ENCODE data around the gene MALRD1.

The MALRD1 gene
- total RNA-seq = 0 to 0.26 (median 0.04) reads per million in 18 experiments

DNA sequence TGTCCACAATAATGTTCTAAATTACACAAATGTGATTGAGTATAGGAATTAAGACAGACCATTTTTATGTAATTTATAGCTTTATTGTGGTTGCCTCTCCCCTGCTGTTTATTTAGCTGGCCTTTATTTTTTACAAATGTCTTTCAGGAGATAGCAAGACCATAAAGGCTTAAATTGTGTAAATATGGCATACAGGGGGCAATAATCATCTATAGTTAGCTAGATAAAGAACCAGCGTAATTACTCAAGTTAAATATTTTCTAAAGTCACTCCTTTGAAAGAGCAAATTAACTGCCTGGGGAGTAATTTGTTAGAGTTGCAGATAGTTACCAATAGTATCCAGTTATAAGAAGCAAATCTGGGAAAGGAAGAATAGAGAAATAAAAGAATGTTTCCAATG is at the start of gene MALRD1:
TSS of gene MALRD1 (plus strand) at position 313 of the 400 bp plus-strand sequence. CDS start 138 bp downstream, outside the sequence.
- no peak for DNase-seq

DNA sequence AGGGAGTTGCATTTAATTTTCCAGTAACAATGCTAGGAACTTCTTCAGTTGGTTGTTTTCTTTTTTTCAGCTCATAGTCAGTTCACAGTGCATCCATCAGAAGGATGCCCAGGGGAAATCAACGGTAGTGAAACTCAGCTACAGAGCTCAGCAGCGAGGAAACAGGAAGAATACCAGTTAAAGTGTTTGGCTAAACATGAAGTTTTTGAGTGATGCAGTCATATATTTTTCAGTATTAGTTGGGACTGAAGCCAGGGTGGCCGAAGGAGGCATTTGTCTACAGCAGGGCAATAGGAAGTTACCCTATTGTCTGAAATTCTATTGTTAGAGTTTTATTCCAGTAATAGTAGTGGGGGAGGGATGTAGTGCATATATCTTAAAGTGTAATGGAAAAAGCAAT is 45.3 kb upstream of the MALRD1 start:
- no peak for DNase-seq

DNA sequence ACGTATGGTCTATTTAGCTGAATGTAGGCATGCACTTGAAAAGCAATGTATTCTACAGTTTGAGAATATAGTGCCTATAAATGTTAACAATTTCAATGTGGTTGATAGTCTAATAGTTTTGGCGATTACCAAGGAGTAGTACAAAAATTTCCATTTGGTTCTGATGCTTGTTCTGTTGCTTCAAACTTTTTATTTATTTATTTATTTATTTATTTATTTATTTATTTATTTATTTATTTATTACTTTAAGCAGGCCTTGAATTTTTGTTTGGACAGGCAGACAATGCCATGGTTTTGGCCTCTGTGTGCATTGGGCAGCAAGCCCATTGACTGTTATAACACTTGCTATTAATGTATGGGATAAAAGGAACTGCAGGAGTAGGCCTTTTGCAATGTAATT is 36.5 kb upstream of the MALRD1 start:
- no peak for DNase-seq

DNA sequence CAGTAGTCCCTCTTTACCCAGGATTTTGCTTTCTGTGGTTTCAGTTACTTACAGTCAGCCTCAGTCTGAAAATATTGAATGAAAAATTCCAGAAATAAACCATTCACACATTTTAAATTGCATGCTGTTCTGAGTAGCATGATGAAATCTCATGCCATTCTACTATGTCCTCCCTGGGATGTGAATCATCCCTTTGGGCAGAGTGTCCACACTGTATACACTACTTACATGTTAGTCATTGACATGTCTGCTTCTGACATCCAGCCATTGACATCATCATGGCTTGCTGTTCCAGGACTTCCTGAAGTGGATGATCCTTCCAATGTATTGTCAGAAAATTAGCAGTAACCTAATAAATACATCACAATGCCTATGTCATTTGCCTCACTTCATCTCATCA is 34.6 kb upstream of the MALRD1 start:
- DNase-seq = no peak

DNA sequence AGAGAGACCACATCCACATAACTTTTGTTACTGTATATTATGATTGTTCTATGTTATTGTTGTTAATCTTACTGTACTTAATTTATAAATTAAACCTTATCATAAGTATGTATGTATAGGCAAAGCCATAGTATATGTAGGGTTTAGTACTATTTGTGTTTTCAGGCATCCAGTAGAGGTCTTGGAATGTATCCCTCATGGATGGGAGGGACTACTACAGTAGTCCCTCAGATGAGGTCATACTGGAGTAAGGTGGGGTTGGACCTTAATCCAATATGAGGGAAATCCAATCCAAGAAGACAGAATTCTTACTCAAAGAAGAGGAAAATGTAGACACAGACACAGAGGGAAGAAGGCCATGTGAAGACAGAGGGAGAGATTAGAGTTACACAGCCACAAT is 34.1 kb upstream of the MALRD1 start:
- no peak for DNase-seq

DNA sequence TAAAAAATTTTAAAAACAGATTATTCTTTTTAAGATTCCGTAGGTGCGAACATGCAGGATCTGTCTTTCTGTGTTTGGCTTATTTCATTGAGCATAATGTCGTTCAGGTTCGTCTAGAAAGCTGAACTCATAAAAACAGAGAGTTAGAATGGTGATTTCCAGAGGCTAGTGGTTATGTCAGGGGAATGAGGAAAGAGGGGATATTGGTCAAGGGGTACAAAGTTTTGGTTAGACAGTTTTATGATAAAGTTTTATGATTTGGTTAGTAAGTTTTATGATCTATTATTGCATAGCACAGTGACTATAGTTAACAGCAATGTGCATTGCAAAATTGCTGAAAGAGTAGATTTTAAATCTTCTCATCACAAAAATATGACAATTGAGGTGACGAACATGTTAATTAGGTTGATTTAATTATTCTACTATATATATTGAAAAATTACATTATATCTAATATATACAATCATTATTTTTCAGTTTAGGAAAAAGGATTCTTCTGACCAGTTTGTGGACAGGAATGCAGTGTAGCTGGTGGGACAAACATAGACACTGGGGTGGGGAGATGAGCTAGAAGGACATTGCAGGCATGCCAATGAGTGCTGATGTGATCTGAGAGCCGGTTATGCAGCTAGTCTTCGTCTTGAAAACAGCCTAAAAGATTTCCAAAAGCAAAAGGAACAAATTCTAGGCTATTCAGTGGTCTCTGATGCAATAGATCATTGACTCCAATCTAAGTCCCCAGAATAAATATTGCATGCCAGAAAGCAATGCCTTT is 31.3 kb upstream of the MALRD1 start:
- DNase-seq = no peak

DNA sequence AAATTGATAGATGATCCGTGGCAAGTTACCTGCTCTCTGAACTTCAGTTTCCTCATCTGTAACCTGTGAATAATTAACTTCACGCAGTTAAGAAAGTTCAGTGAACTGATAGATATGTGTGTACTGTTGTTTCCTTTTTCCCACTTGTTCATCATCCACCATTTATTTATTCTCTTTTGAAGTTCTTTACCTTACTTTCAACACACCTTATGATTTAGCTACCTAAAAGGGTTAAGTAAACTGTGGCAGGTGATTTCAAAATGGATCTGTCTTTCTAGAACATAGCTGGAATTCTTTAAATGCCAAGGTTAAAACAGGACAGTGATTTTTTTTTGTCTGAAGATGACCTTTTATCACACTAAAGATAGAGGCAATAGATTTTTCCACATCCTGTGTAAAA is 27.4 kb upstream of the MALRD1 start:
- no peak for DNase-seq

DNA sequence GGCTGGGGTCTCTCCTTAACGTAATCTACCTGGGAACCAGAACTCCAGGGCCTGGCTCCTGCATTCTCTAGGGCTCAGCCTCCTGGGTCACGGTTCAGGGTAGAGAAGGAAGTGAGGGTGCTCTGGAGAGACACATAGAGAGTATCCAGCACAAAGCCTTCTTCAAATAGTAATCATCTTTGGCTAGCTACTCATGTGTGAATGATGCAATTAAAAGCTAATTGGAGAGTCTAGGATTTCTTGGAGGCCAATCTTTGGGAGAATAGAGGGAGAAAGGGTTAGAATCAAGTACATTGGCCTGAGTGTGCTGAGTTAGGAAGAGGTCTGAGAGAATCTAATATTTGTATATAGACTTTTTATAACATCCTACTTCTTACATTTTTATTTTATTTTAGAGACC is 24.0 kb upstream of the MALRD1 start:
- DNase-seq = no peak

DNA sequence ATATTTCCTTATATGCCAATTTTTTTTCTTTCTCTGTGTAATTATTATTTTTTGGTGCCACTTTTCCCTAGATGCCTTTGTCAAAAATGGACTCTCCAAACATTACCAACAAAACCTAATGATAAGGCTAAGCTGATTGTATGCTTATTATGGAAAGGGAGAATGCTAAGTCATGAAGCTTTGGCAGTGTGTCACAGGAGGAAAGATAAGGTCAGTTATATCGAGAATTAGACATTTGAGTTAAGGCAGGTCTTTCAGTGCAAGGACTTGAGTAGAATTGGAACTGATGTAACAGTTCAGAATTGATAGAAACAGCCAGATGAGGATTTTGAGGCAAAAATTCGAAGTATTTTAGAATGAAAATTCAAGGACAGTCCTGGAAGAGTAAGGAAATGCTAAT is 16.8 kb upstream of the MALRD1 start:
- no peak for DNase-seq

DNA sequence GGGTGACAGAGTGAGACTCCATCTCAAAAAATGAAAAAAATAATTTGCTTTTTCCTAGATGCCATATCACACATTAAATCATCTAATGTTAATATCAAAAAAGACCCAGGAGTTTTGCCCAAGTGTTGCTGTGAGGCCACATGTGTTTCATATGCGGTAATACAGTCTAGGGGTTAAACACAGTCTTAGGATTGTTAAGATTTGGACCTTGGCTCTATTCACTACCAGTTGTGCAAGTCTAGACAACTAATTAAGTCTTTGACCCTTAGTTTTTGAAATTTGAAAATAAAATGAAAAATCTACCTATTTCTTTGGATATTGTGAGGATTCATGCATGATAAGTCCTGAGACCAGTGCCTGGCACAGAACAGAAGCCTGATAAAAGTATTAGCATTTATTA is 14.9 kb upstream of the MALRD1 start:
- DNase-seq = no peak

DNA sequence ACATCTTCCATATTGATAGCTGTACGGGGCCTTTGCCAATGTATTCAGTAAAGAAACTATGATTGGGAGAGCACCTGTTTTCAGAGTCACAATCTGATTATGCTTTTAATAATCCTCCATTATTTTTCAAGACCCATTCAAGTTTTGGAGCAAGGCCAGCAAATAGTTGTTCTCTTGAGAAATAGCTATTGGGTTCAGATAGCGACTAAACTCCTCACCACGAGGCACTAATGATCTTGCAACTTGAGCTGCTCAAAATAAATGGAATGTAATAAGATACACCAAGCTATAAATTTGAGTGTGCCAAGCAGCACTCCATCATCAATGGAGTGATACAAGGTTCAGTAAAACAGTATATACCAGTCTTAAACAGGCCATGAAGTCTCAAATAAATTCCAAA is 7.4 kb upstream of the MALRD1 start:
- no peak for DNase-seq

DNA sequence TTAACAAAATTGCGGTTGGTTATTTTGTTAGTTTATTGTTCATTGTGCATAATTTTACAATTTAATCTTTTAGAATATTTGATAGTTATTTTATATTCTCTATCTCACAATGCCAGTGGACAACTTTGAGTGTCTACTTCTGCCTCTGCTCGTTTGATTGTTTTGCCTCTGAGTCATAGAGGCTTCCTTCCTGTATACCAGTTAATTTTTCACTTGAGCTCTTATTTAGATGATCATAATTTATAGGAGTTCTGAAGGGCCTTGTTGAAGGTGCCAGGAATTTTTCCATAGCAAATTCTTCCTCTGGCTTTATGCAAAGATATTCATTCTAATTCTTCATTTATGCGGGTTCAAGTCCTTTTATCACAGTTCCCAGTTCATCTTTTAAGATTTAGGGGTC is 5.2 kb upstream of the MALRD1 start:
- no peak for DNase-seq

DNA sequence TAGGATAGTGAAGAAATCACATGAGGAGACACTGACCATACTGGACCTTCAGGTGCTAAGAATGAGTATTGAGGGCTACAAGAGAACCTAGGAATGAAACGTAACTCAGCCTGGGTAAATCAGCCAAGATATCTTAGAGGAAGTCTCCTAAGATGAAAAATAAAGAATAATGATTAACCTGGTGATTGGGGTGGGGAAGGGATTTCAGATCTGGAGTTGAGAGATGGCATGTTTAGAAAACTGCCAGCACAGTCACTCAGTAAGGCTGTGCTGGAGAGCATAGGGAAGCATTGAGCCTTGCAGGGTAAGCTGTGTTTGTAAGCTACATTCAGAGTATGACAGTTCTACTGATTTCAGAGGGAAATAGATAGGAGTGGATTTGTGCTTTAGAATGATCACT is 1.9 kb upstream of the MALRD1 start:
- no peak for DNase-seq

DNA sequence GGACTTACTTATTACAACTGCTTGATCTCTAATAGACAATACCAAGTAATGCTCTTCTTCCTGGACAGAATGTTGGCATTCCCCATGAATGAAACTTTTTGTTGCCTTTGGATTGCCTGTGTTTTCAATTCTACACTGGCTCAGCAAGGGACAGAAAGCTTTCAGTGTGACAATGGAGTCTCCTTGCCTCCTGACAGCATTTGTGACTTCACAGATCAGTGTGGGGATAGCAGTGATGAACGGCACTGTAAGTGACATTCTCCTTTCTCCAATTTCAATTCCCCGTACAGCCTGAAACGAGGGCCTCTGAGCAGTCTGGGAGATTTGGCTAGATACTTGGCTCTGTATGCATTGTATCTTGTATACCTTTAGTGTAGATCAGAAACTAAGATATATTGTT is 290 bp downstream of the MALRD1 start:
- DNase-seq = no peak

DNA sequence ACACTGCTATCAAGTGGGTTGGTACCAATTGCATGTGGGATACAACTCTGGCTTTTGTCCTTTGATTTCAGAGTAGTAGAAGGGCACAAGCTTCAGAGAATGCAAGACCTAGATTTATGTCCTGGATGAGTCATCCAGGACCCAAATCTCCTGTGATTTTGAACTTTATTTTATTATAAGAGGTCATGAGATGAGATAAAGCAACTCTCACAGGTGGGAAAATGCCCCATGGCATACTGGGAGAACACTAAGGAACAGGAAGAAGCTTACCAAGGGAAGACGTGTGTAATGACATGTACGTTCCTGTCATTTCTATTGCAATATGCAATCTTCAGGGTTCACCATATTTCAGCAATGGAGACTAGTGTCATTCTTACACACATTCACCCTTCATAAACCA is 966 bp downstream of the MALRD1 start:
- no peak for DNase-seq

DNA sequence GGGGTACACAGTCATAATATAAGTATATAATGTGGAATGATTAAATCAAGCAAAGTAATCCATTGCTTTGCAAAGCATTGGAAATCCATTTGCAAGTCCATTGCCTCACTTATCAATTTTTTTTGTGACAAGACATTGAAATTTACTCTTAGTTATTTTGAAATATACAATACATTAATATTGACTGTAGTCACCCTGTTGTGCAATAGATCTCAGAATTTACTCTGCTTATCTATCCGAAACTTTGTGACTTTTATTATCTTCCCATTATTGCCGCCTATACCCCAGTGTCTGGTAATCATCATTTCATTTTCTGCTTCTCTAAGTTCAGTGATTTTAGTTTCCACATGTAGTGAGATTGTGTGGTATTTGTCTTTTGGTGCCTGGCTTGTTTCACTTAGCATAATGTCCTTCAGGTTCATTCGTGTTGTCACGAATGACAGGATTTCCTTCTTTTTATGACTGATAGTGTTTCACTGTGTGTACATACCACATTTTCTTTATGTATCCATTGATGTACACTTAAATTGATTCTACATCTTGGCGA is 5.8 kb downstream of the MALRD1 start:
- no peak for DNase-seq

DNA sequence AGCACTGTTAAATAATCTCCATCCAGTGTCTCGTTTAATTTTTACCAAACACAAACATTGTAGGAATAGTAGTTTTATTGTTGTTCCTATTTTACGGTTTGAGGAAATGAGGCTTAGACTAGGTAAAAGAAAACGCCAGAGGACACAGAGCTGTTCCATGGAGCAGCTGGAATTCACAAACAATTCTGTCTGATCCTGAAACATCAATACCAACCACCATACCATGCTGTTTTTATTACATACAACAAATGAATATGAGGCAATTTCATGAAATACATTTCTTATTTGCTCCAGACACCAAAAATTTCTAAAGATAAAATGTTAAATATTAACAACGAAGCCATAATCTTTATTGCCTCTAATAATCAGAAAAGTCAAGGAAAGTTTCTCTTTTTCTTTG is 9.4 kb downstream of the MALRD1 start:
- no peak for DNase-seq

DNA sequence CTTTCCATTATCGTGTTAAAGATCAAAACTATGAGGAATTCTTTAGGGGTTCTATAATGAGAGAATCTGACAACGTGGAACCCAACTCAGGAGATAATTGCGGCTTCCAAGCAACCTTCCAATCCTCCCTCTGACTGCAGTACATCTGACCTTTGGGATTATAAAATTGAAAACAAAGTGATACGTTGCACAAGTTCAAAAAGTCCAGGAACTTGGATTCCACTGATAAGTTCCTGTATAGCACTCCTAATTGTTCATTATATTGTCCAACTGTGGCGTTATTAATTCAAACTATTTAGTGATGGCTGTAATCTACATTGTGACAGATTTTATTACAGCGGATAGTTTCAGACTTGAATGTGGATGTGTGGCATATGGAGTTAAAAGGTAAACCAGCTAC is 15.4 kb downstream of the MALRD1 start:
- DNase-seq = no peak

DNA sequence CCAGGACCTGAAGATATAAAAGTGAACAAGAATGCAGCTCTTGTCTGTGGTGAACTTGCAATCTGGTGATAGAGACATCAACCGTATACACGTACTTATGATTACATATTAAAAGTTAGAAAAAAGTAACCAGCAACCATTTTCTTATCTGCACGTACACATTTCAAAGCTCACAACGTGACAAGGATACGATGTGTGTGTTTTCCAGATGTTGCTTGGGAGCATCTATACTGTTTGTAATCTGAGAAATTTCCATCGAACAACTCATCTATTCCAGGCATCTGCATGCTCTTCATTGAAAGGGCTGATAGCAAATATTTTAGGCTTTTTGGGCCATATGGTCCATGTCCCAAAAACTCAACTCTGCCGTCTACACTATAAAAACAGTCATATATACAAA is 23.3 kb downstream of the MALRD1 start:
- DNase-seq = no peak

DNA sequence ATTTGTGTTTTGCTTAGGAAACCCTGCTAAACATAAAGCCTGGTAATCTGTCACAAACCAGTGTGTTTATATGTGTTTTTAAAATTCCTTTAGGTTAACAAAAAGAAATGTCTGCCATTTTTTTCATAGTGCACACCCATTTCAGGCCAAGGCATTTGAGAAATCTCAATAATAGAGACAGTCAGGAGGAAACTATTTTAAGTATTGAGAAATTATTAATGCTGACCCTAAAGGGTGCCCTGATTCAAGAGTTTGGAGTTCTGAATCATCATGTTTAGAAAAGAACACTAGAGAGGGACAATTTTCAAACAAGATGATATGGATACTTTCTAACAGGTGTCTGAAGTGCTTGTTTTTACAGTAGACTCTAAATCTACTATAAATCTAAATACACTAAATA is 28.7 kb downstream of the MALRD1 start:
- DNase-seq = no peak

DNA sequence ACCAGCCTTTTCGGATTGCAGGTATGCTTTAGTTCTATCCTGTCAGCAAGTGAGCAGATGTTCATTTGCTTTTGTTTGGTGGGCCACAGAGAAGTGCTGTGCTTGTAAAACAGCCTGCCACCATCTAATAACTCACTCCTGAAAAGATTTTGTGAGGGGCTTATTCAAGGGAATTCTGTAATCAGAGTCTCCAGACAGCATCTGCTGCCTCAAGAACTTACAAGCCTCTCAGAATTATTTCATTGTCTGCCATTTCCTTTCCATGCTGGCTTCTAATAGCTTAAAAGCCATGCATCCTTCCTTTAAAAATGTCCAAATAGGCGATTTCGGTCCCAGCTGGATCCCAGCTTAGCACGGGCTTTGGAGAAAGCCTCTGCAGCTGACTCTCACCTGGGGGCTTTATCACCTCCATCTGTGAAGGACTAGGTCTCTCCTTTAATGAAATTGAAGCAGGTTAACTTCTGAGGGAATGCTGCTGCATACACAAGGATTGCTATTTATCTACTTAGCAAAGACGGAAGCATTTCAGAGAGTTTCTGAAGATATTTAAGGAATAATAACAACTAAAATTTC is 48.0 kb downstream of the MALRD1 start:
- DNase-seq = no peak

DNA sequence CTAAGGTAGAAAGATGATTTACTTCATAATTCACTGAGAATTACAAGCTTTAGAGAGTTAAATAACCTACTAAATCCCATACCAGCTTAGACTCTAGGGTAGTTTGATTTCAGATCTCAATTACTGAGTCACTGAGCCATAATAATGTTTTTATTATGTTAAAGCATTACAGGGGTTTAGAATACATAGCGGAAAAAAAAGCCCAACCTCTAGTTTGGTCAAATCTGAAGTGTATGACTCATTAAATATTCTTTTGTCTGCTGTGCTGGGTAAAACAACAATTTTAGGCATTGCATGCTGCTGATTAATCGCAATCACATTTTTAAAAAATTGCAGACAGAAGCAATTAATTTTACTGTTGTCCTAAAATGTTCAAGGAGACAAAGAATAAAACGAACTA is 48.5 kb downstream of the MALRD1 start:
- no peak for DNase-seq

DNA sequence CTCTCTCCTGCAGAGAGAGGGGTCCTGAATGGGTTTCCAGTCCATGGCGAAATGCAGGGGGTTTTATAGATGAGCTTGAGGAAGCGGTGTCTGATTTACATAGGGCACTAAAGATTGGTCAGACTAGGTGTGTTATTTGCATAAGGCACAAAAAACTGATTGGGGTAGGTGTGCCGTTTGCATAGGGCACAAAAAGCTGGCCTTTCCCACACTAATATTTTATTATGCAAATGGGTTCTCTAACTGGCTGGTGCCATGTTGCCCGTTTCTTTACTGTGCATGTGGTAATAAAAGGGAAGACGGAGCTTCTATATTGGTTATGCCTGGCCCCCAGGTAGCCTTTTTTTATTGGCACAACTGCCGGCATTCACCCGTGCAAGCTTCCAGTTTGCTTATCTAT is 50.2 kb downstream of the MALRD1 start:
- no peak for DNase-seq

DNA sequence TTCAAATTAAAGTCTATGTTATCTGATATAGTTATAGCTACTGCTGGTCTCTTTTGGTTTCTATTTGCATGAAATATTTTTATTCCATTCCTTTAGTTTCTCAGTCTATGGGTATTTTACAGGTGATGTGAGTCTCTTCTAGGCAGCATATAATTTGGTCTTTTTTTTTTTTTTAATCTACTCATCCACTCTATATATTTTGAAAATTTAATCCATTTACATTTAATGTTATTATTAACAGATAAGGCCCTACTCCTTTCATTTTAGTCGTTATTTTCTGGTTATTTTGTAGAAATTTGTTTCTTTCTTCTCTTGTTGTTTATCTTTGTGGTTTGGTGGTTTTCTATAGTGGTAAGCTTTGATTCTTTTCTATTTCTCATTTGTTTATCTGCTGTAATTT is 58.8 kb downstream of the MALRD1 start:
- no peak for DNase-seq

All from inflammatory macrophage (primary cell).